ENCODE results near the gene NCAM1. TPM values are rescaled to one million over a fixed set of nuclear protein-coding genes. Genes with fewer than 3 reads are reported as not detected.

NCAM1 gene
- total and polyA plus RNA-seq, 2 of the 13 experiments (the other 11 are each of a cell fraction or from before 2014, with no cell fraction given) = 0.05 TPM; not detected in 1

GRCh38 chr11:112968941-112969713 is 7.9 kb downstream of the NCAM1 start:
- H3K4me3 ChIP-seq (replicated peaks in 1 of 3; ENCODE audit: insufficient read depth in 1 of 3, low read depth in 2 of 3, low read length in 3 of 3) = no peak overlapping the region
- no peaks in the 10 kb centered on the region for H3K4me1 ChIP-seq (ENCODE audit: insufficient read depth, low read length)
- no peaks in the 10 kb centered on the region for H3K36me3 ChIP-seq (replicated peaks in 1 of 2; ENCODE audit: control insufficient read depth in 1 of 2, insufficient read depth in 2 of 2, low read length in 2 of 2)
- H3K27ac ChIP-seq (ENCODE audit: extremely low read length, insufficient read depth, low read length) = no peak overlapping the region
- no peak overlapping the region for H2AFZ ChIP-seq (ENCODE audit: low read length)
- POLR2A ChIA-PET = no interaction called here
- ATAC-seq (no peak), FAIRE-seq (no peak), DNase-seq (ENCODE audit: low spot score) (no peak)
- no peak overlapping the region for H3K9ac ChIP-seq (ENCODE audit: insufficient read depth, low read depth, low read length)
- no peak for TF ChIP-seq KLF12 (CRISPR knock-in tag; IDR thresholded peaks at IDR 0.05; ENCODE audit: borderline replicate concordance)
- no peak for TF ChIP-seq PHF20 (CRISPR knock-in tag; IDR thresholded peaks at IDR 0.05)
- TF ChIP-seq, protein P1, sequence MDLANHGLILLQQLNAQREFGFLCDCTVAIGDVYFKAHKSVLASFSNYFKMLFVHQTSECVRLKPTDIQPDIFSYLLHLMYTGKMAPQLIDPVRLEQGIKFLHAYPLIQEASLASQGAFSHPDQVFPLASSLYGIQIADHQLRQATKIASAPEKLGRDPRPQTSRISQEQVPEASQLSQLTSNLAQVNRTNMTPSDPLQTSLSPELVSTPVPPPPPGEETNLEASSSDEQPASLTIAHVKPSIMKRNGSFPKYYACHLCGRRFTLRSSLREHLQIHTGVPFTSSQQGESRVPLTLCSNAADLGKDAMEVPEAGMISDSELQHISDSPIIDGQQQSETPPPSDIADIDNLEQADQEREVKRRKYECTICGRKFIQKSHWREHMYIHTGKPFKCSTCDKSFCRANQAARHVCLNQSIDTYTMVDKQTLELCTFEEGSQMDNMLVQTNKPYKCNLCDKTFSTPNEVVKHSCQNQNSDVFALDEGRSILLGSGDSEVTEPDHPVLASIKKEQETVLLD (CRISPR knock-in tag; IDR thresholded peaks at IDR 0.05; ENCODE audit: low read depth) = no peak
- TF ChIP-seq KMT2A (CRISPR knock-in tag; IDR thresholded peaks at IDR 0.05) = no peak
- no peak for TF ChIP-seq CENPBD1 (CRISPR knock-in tag; IDR thresholded peaks at IDR 0.05; ENCODE audit: borderline replicate concordance, low read depth)
- H3K79me2 ChIP-seq (ENCODE audit: insufficient read depth, low read length) = no peaks in the 10 kb centered on the region
- no peaks in the 10 kb centered on the region for H4K20me1 ChIP-seq (ENCODE audit: insufficient read depth, low read length)
- BruUV-seq (replicated peaks) = no TSS peak
- CTCF ChIA-PET (ENCODE audit: low intra/inter-chr PET ratio, low total read pairs) = no interaction called here
- peaks cover 0 to 11% of the 10 kb centered on the region in 2 experiments; a peak in 2 of 5 replicates for H3K27me3 ChIP-seq (ENCODE audit: control insufficient read depth in 1 of 2, insufficient read depth in 2 of 2, low read length in 2 of 2)
- in situ Hi-C loops (cut with HindIII; ENCODE audit: extremely low pct_ligation_motif_present, low pct_unique_long_range_greater_than_20kb) (no loop called here), intact Hi-C loops (cut with micrococcal nuclease; ENCODE audit: unreplicated experiment) (no loop called here)
- H3K4me2 ChIP-seq (ENCODE audit: low read depth, low read length) = no peak overlapping the region
- under 1% methylated on average over 6 of the region's 6 CpGs for WGBS (ENCODE audit: low lambda C conversion rate)
- no peaks in the 10 kb centered on the region for H3K9me3 ChIP-seq (ENCODE audit: low read length)

- ChIA-PET CTCF (ENCODE audit: low intra/inter-chr PET ratio, low total read pairs) (no interaction called here), POLR2A (no interaction called here)
- FAIRE-seq (no peak), DNase-seq (ENCODE audit: low spot score) (no peak), ATAC-seq (no peak)
- Histone ChIP-seq H3K9me3 (ENCODE audit: low read length) (no peaks in the 10 kb centered on the region), H4K20me1 (ENCODE audit: insufficient read depth, low read length) (no peaks in the 10 kb centered on the region), H3K4me1 (ENCODE audit: insufficient read depth, low read length) (no peaks in the 10 kb centered on the region), H3K27ac (ENCODE audit: extremely low read length, insufficient read depth, low read length) (no peak overlapping the region), H3K4me3 (replicated peaks in 1 of 3; ENCODE audit: insufficient read depth in 1 of 3, low read depth in 2 of 3, low read length in 3 of 3) (no peak overlapping the region), H3K9ac (ENCODE audit: insufficient read depth, low read depth, low read length) (no peak overlapping the region), H3K36me3 (replicated peaks in 1 of 2; ENCODE audit: control insufficient read depth in 1 of 2, insufficient read depth in 2 of 2, low read length in 2 of 2) (no peaks in the 10 kb centered on the region), H3K27me3 (ENCODE audit: control insufficient read depth in 1 of 2, insufficient read depth in 2 of 2, low read length in 2 of 2) (peaks cover 0 to 8% of the 10 kb centered on the region in 2 experiments; a peak in 3 of 5 replicates), H2AFZ (ENCODE audit: low read length) (no peak overlapping the region), H3K4me2 (ENCODE audit: low read depth, low read length) (no peak overlapping the region), H3K79me2 (ENCODE audit: insufficient read depth, low read length) (no peaks in the 10 kb centered on the region)
- in situ Hi-C loops (cut with HindIII; ENCODE audit: extremely low pct_ligation_motif_present, low pct_unique_long_range_greater_than_20kb) = no loop called here
- WGBS (ENCODE audit: low lambda C conversion rate) = 2% methylated on average over 4 of the region's 4 CpGs
- BruUV-seq (replicated peaks) = no TSS peak
- intact Hi-C loops (cut with micrococcal nuclease; ENCODE audit: unreplicated experiment) = no loop called here
- TF ChIP-seq ZBTB10 (CRISPR knock-in tag; IDR thresholded peaks at IDR 0.05; ENCODE audit: borderline replicate concordance) (no peak), ZZZ3 (CRISPR knock-in tag; IDR thresholded peaks at IDR 0.05; ENCODE audit: borderline replicate concordance) (no peak), ELF4 (CRISPR knock-in tag; IDR thresholded peaks at IDR 0.05; ENCODE audit: borderline replicate concordance) (no peak), ZBTB3 (CRISPR knock-in tag; IDR thresholded peaks at IDR 0.05; ENCODE audit: borderline replicate concordance, low read depth) (no peak), TBP (CRISPR knock-in tag; IDR thresholded peaks at IDR 0.05) (no peak), ZNF709 (CRISPR knock-in tag; IDR thresholded peaks at IDR 0.05) (no peak), RAD21 (CRISPR knock-in tag; IDR thresholded peaks at IDR 0.05) (no peak), FOXO1 (CRISPR knock-in tag; IDR thresholded peaks at IDR 0.05) (no peak)
- TF ChIP-seq, protein P2, sequence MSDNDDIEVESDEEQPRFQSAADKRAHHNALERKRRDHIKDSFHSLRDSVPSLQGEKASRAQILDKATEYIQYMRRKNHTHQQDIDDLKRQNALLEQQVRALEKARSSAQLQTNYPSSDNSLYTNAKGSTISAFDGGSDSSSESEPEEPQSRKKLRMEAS (IDR thresholded peaks at IDR 0.05) = no peak
These were observed 10.0 kb downstream of the NCAM1 start for GRCh38 chr11:112971195-112971594.
